ENCODE measurements around the gene ZNF189.

ZNF189 gene

GRCh38 chr9:101437806-101438232 is 39.2 kb downstream of the ZNF189 start:
- no peak for TF ChIP-seq CTCF (IDR thresholded peaks at IDR 0.05; ENCODE audit: low read depth, low read length, missing control alignments)
- no peak for DNase-seq (ENCODE audit: extremely low read depth, low read depth)

GRCh38 chr9:101438523-101438922 is 39.9 kb downstream of the ZNF189 start:
- no peak for DNase-seq (ENCODE audit: extremely low read depth, low read depth)
- no peak for TF ChIP-seq CTCF (IDR thresholded peaks at IDR 0.05; ENCODE audit: low read depth, low read length, missing control alignments)
- H3K4me3 ChIP-seq (replicated peaks; ENCODE audit: low read depth, low read length) = no peak overlapping the region

More at GRCh38 chr9:101437806-101438232, 39.2 kb downstream of the ZNF189 start:
- no peak overlapping the region for H3K4me3 ChIP-seq (replicated peaks; ENCODE audit: low read depth, low read length)

GRCh38 chr9:101440714-101441230 is 42.1 kb downstream of the ZNF189 start:
- no peak for TF ChIP-seq CTCF (IDR thresholded peaks at IDR 0.05; ENCODE audit: low read depth, low read length, missing control alignments)
- H3K4me3 ChIP-seq (replicated peaks; ENCODE audit: low read depth, low read length) = no peak overlapping the region
- no peak for DNase-seq (ENCODE audit: extremely low read depth, low read depth)

GRCh38 chr9:101442318-101442717 is 43.7 kb downstream of the ZNF189 start:
- no peak for DNase-seq (ENCODE audit: extremely low read depth, low read depth)
- TF ChIP-seq CTCF (IDR thresholded peaks at IDR 0.05; ENCODE audit: low read depth, low read length, missing control alignments) = no peak
- H3K4me3 ChIP-seq (replicated peaks; ENCODE audit: low read depth, low read length) = no peak overlapping the region

GRCh38 chr9:101442736-101443135 is 44.1 kb downstream of the ZNF189 start:
- DNase-seq (ENCODE audit: extremely low read depth, low read depth) = no peak

GRCh38 chr9:101443364-101443771 is 44.7 kb downstream of the ZNF189 start:
- DNase-seq (ENCODE audit: extremely low read depth, low read depth) = no peak
- no peak overlapping the region for H3K4me3 ChIP-seq (replicated peaks; ENCODE audit: low read depth, low read length)

More at GRCh38 chr9:101442736-101443135, 44.1 kb downstream of the ZNF189 start:
- no peak overlapping the region for H3K4me3 ChIP-seq (replicated peaks; ENCODE audit: low read depth, low read length)
- no peak for TF ChIP-seq CTCF (IDR thresholded peaks at IDR 0.05; ENCODE audit: low read depth, low read length, missing control alignments)

More at GRCh38 chr9:101443364-101443771, 44.7 kb downstream of the ZNF189 start:
- TF ChIP-seq CTCF (IDR thresholded peaks at IDR 0.05; ENCODE audit: low read depth, low read length, missing control alignments) = no peak
